ENCODE measurements around the gene CRTC1. TPM values are rescaled to one million over a fixed set of nuclear protein-coding genes. Genes with fewer than 3 reads are reported as not detected.
"Not testable (repeated sequence)": the region's sequence is repeated elsewhere in the genome, so short reads cannot be mapped to it uniquely, and the experiment has no call there.

Gene CRTC1
- total RNA-seq, 2 experiments from 2014 or later: 10.2 to 10.3 TPM

- DNase-seq: no peak
- no peaks in the 10 kb centered on the region for H3K36me3 Mint-ChIP-seq (ENCODE audit: low read depth)
- H3K9me3 Mint-ChIP-seq: no peaks in the 10 kb centered on the region
- CTCF ChIA-PET: no interaction called here
- H3K4me3 Mint-ChIP-seq: no peak overlapping the region
- no peak overlapping the region for H3K27ac Mint-ChIP-seq
- H3K4me1 Mint-ChIP-seq: peaks cover 3% of the 10 kb centered on the region
- H3K27me3 Mint-ChIP-seq: peaks cover 3% of the 10 kb centered on the region
- POLR2A ChIA-PET: no interaction called here
These were observed 121.2 kb downstream of the CRTC1 start for GRCh38 chr19:18804643-18805042.

DNA sequence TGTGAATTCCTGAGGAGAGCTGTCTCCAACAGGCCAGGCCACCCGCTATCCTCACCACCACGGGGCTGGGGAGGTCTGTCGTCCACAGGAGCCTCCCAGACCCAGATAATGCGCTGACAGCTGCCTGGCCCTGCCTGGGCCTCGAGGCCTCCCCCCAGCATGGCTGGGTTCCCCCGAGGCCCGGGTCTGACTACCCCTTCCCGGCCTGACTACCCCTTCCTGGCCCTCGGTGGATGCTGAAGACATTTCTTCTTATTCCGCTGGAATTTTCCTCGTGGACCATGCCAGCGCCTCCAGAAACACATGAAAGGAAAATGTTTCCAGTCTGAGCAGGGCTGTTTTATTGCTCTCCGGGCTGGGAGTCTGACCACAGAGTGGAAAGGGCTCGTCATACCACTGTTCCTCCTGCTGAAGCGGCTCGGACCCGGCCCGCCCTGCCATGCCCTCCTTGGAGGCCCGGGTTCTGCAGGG, 124.4 kb downstream of the CRTC1 start:
- Mint-ChIP-seq H3K4me1 (peaks cover 3% of the 10 kb centered on the region), H3K27ac (no peak overlapping the region), H3K36me3 (ENCODE audit: low read depth) (no peaks in the 10 kb centered on the region), H3K4me3 (no peak overlapping the region), H3K9me3 (no peaks in the 10 kb centered on the region), H3K27me3 (peaks cover 3% of the 10 kb centered on the region)
- CTCF ChIA-PET: interaction anchor here (0.5 kb wide), 1 partner anchor 308 kb away, joined by 3 read pairs; no protein-coding TSS in a partner anchor
- no peak for DNase-seq
- POLR2A ChIA-PET: no interaction called here

DNA sequence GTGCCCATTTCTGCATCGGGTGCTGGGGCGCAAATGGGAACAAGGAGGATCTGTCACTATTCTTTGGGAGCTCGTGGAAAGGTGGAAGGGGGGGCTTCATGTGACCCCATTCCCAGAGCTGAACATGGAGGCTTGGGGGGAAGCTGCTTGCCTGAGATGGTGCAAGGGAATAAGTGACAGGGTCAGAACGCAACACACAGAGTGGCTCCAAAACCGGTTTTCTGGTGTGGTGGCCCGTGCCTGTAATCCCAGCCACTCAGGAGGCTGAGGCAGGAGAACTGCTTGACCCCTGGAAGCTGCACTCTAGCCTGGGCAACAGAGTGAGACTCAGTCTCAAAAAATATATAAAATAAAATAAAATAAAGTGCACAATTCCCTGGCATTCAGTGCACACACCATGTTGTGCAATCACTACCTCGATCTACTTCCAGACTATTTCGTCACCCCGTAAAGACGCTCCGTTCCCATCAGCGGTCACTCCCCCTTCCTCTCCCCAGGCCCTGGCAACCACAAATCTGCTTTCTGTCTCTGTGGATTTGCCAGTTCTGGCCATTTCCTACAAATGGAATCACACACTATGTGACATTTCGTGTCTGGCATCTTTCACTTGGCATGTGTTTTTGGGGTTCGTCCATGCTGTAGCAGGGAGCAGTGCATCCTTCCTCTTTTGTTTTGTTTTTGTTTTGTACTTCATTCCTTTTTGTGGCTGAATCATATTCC, 125.8 kb downstream of the CRTC1 start:
- Mint-ChIP-seq H3K9me3 (no peaks in the 10 kb centered on the region), H3K36me3 (ENCODE audit: low read depth) (no peaks in the 10 kb centered on the region), H3K4me3 (no peak overlapping the region), H3K27me3 (peaks cover 5% of the 10 kb centered on the region), H3K27ac (no peak overlapping the region), H3K4me1 (peaks cover 3% of the 10 kb centered on the region)
- CTCF ChIA-PET: interaction anchor here (0.6 to 1.0 kb wide), 3 partner anchors 22 to 850 kb away, joined by 3 to 4 read pairs (median 3); partner anchors contain the start of gene UPF1
- POLR2A ChIA-PET: no interaction called here
- DNase-seq: no peak

GRCh38 chr19:18811638-18812037, 128.2 kb downstream of the CRTC1 start:
- H3K27me3 Mint-ChIP-seq; POLR2A ChIA-PET; CTCF ChIA-PET; DNase-seq; H3K9me3 Mint-ChIP-seq; H3K4me1 Mint-ChIP-seq; H3K4me3 Mint-ChIP-seq; H3K36me3 Mint-ChIP-seq (ENCODE audit: low read depth); H3K27ac Mint-ChIP-seq: not testable (repeated sequence)

GRCh38 chr19:18814063-18814462, 130.6 kb downstream of the CRTC1 start:
- peaks cover 5% of the 10 kb centered on the region for H3K27me3 Mint-ChIP-seq
- no peak for DNase-seq
- ChIA-PET CTCF (interaction anchor here (1.4 kb wide), 1 partner anchor 18 kb away, joined by 4 read pairs; the partner anchor contains the start of gene UPF1), POLR2A (no interaction called here)
- no peak overlapping the region for H3K4me3 Mint-ChIP-seq
- no peaks in the 10 kb centered on the region for H3K9me3 Mint-ChIP-seq
- H3K36me3 Mint-ChIP-seq (ENCODE audit: low read depth): no peaks in the 10 kb centered on the region
- H3K4me1 Mint-ChIP-seq: peaks cover 3% of the 10 kb centered on the region
- no peak overlapping the region for H3K27ac Mint-ChIP-seq

- Mint-ChIP-seq H3K9me3 (no peaks in the 10 kb centered on the region), H3K27ac (no peak overlapping the region), H3K4me1 (no peaks in the 10 kb centered on the region), H3K4me3 (no peak overlapping the region), H3K27me3 (peaks cover 2% of the 10 kb centered on the region), H3K36me3 (ENCODE audit: low read depth) (no peaks in the 10 kb centered on the region)
- POLR2A ChIA-PET: no interaction called here
- no peak for DNase-seq
- CTCF ChIA-PET: no interaction called here
These were observed 132.2 kb downstream of the CRTC1 start for GRCh38 chr19:18815673-18816072.

DNA sequence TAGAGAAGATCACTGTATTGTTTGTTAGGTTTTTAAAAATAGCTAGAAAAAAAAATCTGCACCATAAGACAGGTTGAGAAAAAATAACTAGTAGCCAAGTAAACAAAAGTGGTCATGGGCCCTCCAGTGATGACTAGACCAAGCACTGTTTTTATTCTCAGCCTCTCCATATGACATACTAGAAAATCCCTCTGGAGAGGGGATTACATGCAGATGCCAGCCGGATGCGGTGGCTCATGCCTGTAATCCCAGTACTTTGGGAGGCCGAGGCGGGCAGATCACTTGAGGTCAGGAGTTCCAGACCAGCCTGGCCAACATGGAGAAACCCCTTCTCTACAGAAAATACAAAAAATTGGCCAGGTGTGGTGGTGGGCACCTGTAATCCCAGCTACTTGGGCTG, 133.2 kb downstream of the CRTC1 start:
- H3K27me3 Mint-ChIP-seq; POLR2A ChIA-PET; H3K9me3 Mint-ChIP-seq; DNase-seq; H3K4me1 Mint-ChIP-seq; CTCF ChIA-PET; H3K4me3 Mint-ChIP-seq; H3K36me3 Mint-ChIP-seq (ENCODE audit: low read depth); H3K27ac Mint-ChIP-seq: not testable (repeated sequence)

- H3K27ac Mint-ChIP-seq: no peak overlapping the region
- POLR2A ChIA-PET: no interaction called here
These were observed 134.1 kb downstream of the CRTC1 start for GRCh38 chr19:18817574-18817973.

GRCh38 chr19:18828786-18829185, 145.3 kb downstream of the CRTC1 start:
- CTCF ChIA-PET: interaction anchor here (0.8 to 1.3 kb wide), 3 partner anchors 10 to 18 kb away, joined by 3 read pairs; no protein-coding TSS in a partner anchor
- Mint-ChIP-seq H3K9me3 (peaks cover 5% of the 10 kb centered on the region), H3K27me3 (peaks cover 21% of the 10 kb centered on the region), H3K4me1 (peaks cover 7% of the 10 kb centered on the region), H3K4me3 (no peak overlapping the region), H3K27ac (no peak overlapping the region), H3K36me3 (ENCODE audit: low read depth) (peaks cover 8% of the 10 kb centered on the region)
- POLR2A ChIA-PET: interaction anchor here (0.6 kb wide), 1 partner anchor 102 kb away, joined by 5 read pairs; no protein-coding TSS in a partner anchor
- DNase-seq: no peak

More at GRCh38 chr19:18817574-18817973, 134.1 kb downstream of the CRTC1 start:
- no peaks in the 10 kb centered on the region for H3K36me3 Mint-ChIP-seq (ENCODE audit: low read depth)
- no peaks in the 10 kb centered on the region for H3K9me3 Mint-ChIP-seq
- H3K4me1 Mint-ChIP-seq: no peaks in the 10 kb centered on the region
- no peak for DNase-seq
- peaks cover 2% of the 10 kb centered on the region for H3K27me3 Mint-ChIP-seq
- H3K4me3 Mint-ChIP-seq: no peak overlapping the region
- CTCF ChIA-PET: no interaction called here

GRCh38 chr19:18830488-18830887, 147.0 kb downstream of the CRTC1 start:
- Mint-ChIP-seq H3K4me1 (peaks cover 22% of the 10 kb centered on the region), H3K27ac (no peak overlapping the region), H3K36me3 (ENCODE audit: low read depth) (peaks cover 23% of the 10 kb centered on the region), H3K4me3 (peak overlapping the region; percentile 43), H3K27me3 (peaks cover 18% of the 10 kb centered on the region), H3K9me3 (peaks cover 5% of the 10 kb centered on the region)
- CTCF ChIA-PET: interaction anchor here (0.6 to 1.9 kb wide), 2 partner anchors 411 to 1100 kb away, joined by 3 to 4 read pairs; partner anchors contain the start of gene SSBP4
- POLR2A ChIA-PET: no interaction called here
- no peak for DNase-seq

- DNase-seq: peak; percentile 97
- H3K4me3 Mint-ChIP-seq: peak within 1 kb of the TSS; percentile 96
- H3K36me3 Mint-ChIP-seq (ENCODE audit: low read depth): peaks cover 32% of the 10 kb centered on the region
- ChIA-PET POLR2A (no interaction called here), CTCF (interaction anchor here (1.0 to 2.2 kb wide), 9 partner anchors 8 to 412 kb away, joined by 4 to 8 read pairs (median 5); partner anchors contain the start of genes REX1BD, SSBP4 and UBA52)
- peak within 1 kb of the TSS; percentile 92 for H3K27ac Mint-ChIP-seq
- H3K4me1 Mint-ChIP-seq: peaks cover 32% of the 10 kb centered on the region
- H3K27me3 Mint-ChIP-seq: peaks cover 13% of the 10 kb centered on the region
- peaks cover 2% of the 10 kb centered on the region for H3K9me3 Mint-ChIP-seq
These were observed 148.2 kb downstream of the CRTC1 start, which contains the start of gene UPF1 for GRCh38 chr19:18831524-18832305. Gene UPF1, plus strand, starts transcription at chr19:18831959. Its CDS starts 251 bp downstream, at chr19:18832210.

Data from activated CD4-positive, alpha-beta T cell treated with anti-CD3 and anti-CD28 coated beads, Interleukin-2, amount 10 ng/mL, durations not matched to agents 7 days and 5 days (primary cell).